MCF 10A (cell line): ENCODE data around the gene ZNF284. TPM values are rescaled to one million over a fixed set of nuclear protein-coding genes. Genes with fewer than 3 reads are reported as not detected.
A peak's percentile ranks its signal among the peaks of the same experiment; 100 is the strongest.

Experiments used
- BruUV-seq: library from RNA; stranded (reverse); fragments of 400-500 nt; replicated peaks from 2 replicates; lab custom pipeline; 2021; lab: Mats Ljungman, UMichigan
- CTCF ChIA-PET: fragments of 300-600 bp; sonication (Branson Sonifier 250); formaldehyde crosslinking; extraction: SDS; loops from one replicate; lab custom pipeline; 2021; ENCODE audit warnings: antibody characterized with exemption, inconsistent platforms; lab: Yijun Ruan, JAX
- POLR2A ChIA-PET: fragments of 300-600, 350-650 bp; sonication (Branson Sonifier 250); formaldehyde crosslinking; extraction: SDS; loops from one replicate; lab custom pipeline; 2020; ENCODE audit warnings: antibody characterized with exemption, inconsistent platforms; lab: Yijun Ruan, JAX
- DNase-seq: peaks from one replicate; pipeline ENCODE4 v3.0.0-alpha.2; 2018; ENCODE audit not compliant: unreplicated experiment
- H3K27ac Mint-ChIP-seq: one replicate; pipeline ENCODE4 v1.8.0; 2022; ENCODE audit warnings: mild to moderate bottlenecking, low read depth, mixed read lengths; ENCODE audit not compliant: unreplicated experiment
- H3K27me3 Mint-ChIP-seq: one replicate; pipeline ENCODE4 v1.8.0; 2022; ENCODE audit warnings: mixed read lengths; ENCODE audit not compliant: insufficient read depth, unreplicated experiment
- H3K36me3 Mint-ChIP-seq: one replicate; pipeline ENCODE4 v1.8.0; 2022; ENCODE audit warnings: mild to moderate bottlenecking, moderate library complexity, mixed read lengths; ENCODE audit not compliant: insufficient read depth, unreplicated experiment
- H3K4me1 Mint-ChIP-seq: one replicate; pipeline ENCODE4 v1.8.0; 2022; ENCODE audit warnings: mixed read lengths; ENCODE audit not compliant: insufficient read depth, unreplicated experiment
- H3K4me3 Mint-ChIP-seq: one replicate; pipeline ENCODE4 v1.8.0; 2022; ENCODE audit warnings: mild to moderate bottlenecking, moderate library complexity, mixed read lengths; ENCODE audit not compliant: unreplicated experiment
- H3K9me3 Mint-ChIP-seq: one replicate; pipeline ENCODE4 v1.8.0; 2022; ENCODE audit warnings: mixed read lengths; ENCODE audit not compliant: unreplicated experiment
- intact Hi-C: fragments of 100-400 bp; cut with micrococcal nuclease; formaldehyde crosslinking; loops from 2 replicates; pipeline ENCODE4 v1.14.1; 2022
- total RNA-seq: library from RNA; stranded (reverse); gene quantifications from 2 replicates; pipeline ENCODE4 v1.2.3, GENCODE V29; 2022
- TF ChIP-seq, protein P1 (sequence below): fragments of 200-600 bp; IDR thresholded peaks from one replicate; pipeline ENCODE4 v1.8.0; 2022; ENCODE audit warnings: antibody characterized with exemption, mild to moderate bottlenecking; ENCODE audit not compliant: unreplicated experiment

Gene ZNF284
- total RNA-seq, 1 experiment from 2014 or later, result 2.5 TPM

DNA sequence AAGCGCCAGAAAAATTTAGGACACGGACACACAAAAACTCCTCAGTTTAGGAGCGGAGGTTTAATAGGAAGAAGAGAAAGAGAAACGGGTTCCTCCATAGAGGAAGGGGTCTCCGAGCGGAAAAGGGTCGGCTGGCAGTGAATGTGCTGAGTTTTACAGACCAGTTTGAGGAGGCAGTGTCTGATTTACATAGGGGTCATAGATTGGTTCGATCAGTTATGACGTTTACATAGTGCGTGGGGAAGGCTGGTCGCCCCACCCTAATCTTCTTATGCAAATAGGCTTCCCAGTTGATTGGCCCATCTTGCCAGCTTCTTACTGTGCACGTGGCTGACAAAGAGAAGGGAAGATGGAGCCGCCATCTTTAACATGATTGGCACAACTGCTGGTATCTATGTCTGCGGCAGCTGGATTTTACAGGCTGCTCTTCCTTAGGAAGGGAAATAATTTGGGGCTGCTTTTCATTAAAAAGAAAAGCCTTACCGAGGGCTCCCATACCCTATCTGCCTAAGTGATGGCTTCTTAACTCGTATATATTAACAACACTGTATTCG lies 40.0 kb downstream of the ZNF284 start:
- Mint-ChIP-seq H3K4me3 (peak overlapping the region; percentile 86), H3K9me3 (peaks cover 20% of the 10 kb centered on the region), H3K27ac (no peak overlapping the region), H3K36me3 (peaks cover 27% of the 10 kb centered on the region), H3K4me1 (peaks cover 6% of the 10 kb centered on the region), H3K27me3 (no peaks in the 10 kb centered on the region)
- CTCF ChIA-PET, result interaction anchor here (0.6 kb wide), 1 partner anchor 284 kb away, joined by 3 read pairs; no protein-coding TSS in a partner anchor
- no TSS peak for BruUV-seq
- DNase-seq, result no peak
- intact Hi-C loops, result loop anchor here (5.0 kb wide), 1 partner anchor 100 kb away; the partner anchor contains the start of gene ZNF227
- POLR2A ChIA-PET, result interaction anchor here (0.7 to 5.4 kb wide), 5 partner anchors 17 to 177 kb away, joined by 3 to 42 read pairs (median 6); partner anchors contain the start of genes ZNF224, ZNF226, ZNF284 and ZNF45
- TF ChIP-seq, protein P1, sequence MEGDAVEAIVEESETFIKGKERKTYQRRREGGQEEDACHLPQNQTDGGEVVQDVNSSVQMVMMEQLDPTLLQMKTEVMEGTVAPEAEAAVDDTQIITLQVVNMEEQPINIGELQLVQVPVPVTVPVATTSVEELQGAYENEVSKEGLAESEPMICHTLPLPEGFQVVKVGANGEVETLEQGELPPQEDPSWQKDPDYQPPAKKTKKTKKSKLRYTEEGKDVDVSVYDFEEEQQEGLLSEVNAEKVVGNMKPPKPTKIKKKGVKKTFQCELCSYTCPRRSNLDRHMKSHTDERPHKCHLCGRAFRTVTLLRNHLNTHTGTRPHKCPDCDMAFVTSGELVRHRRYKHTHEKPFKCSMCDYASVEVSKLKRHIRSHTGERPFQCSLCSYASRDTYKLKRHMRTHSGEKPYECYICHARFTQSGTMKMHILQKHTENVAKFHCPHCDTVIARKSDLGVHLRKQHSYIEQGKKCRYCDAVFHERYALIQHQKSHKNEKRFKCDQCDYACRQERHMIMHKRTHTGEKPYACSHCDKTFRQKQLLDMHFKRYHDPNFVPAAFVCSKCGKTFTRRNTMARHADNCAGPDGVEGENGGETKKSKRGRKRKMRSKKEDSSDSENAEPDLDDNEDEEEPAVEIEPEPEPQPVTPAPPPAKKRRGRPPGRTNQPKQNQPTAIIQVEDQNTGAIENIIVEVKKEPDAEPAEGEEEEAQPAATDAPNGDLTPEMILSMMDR, result no peak

DNA sequence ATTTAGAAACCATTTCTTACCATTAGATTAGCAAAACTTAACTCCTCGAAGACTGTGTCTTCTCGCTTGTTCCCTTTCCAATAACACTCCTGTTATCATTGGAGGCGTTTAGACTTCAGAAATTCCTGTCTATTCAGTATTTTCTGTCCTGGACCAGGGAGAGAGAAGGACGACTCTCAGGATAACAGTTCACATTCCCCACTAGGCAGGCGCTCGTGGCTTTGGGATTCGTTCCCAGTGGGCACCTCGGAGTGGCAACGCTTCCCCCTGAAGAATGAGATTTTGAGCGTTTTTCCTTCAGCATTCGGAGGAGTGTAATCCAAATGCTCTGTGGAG lies 40.8 kb downstream of the ZNF284 start:
- H3K4me1 Mint-ChIP-seq, result peaks cover 6% of the 10 kb centered on the region
- DNase-seq, result no peak
- no TSS peak for BruUV-seq
- H3K36me3 Mint-ChIP-seq, result peaks cover 25% of the 10 kb centered on the region
- TF ChIP-seq, protein P1, result no peak
- H3K27me3 Mint-ChIP-seq, result no peaks in the 10 kb centered on the region
- H3K9me3 Mint-ChIP-seq, result peaks cover 13% of the 10 kb centered on the region
- ChIA-PET CTCF (no interaction called here), POLR2A (interaction anchor here (0.6 to 5.4 kb wide), 15 partner anchors 18 to 425 kb away, joined by 3 to 42 read pairs (median 5); partner anchors contain the start of genes ZNF180, ZNF224, ZNF226 and ZNF227)
- intact Hi-C loops, result loop anchor here (1.0 to 5.0 kb wide), 4 partner anchors 18 to 192 kb away; partner anchors contain the start of genes ZNF224, ZNF227 and ZNF230
- H3K27ac Mint-ChIP-seq, result peak overlapping the region; percentile 57
- H3K4me3 Mint-ChIP-seq, result peak overlapping the region; percentile 86

DNA sequence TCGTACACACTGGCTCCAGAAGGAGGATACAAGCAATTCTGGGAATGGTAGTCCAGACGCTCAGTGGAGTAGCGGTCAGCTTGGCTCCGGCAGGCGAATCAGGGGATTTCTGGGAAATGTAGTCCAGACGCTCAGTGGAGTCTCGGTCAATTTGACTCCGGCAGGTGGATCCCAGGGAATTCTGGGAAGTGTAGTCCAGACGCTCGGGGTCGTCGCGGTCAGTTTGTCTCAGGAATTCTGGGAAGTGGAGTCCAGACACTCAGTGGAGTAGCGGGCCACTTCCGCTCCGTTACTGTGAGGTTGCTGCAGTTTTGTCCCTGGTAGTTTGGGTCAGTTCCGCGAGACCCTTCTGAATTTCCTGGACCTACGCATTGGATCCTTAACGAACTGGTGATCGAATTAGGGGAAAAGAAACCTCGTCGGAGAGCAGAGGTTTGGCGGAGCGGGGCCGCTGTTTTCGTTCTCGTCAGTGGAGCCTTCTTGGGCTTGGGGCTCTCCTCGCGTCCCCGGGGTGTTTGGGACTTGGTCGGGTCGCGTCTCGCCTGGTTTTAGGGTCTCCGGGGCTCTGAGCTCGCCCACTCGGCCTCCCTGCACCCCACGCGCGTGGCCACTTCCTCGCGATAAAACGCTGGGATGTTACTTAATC lies 41.3 kb downstream of the ZNF284 start, which contains the start of gene ZNF225:
TSS of gene ZNF225 (plus strand) at position 262 of the 646 bp plus-strand sequence. CDS start 2,429 bp downstream, outside the sequence.
- Mint-ChIP-seq H3K36me3 (peaks cover 23% of the 10 kb centered on the region), H3K4me3 (peak within 1 kb of the TSS; percentile 86), H3K27me3 (no peaks in the 10 kb centered on the region), H3K27ac (peak within 1 kb of the TSS; percentile 57), H3K4me1 (peaks cover 6% of the 10 kb centered on the region), H3K9me3 (peaks cover 8% of the 10 kb centered on the region)
- no TSS peak for BruUV-seq
- TF ChIP-seq, protein P1, result no peak
- intact Hi-C loops, result loop anchor here (1.0 to 5.0 kb wide), 4 partner anchors 19 to 191 kb away; partner anchors contain the start of genes ZNF224, ZNF227 and ZNF230
- ChIA-PET CTCF (no interaction called here), POLR2A (interaction anchor here (0.6 to 5.4 kb wide), 20 partner anchors 14 to 424 kb away, joined by 3 to 42 read pairs (median 4); partner anchors contain the start of genes ZNF180, ZNF221, ZNF224 and ZNF226)
- peak; percentile 99 for DNase-seq
